ENCODE measurements around the gene RHAG.
"Not testable (repeated sequence)": the region's sequence is repeated elsewhere in the genome, so short reads cannot be mapped to it uniquely, and the experiment has no call there.

RHAG gene

DNA sequence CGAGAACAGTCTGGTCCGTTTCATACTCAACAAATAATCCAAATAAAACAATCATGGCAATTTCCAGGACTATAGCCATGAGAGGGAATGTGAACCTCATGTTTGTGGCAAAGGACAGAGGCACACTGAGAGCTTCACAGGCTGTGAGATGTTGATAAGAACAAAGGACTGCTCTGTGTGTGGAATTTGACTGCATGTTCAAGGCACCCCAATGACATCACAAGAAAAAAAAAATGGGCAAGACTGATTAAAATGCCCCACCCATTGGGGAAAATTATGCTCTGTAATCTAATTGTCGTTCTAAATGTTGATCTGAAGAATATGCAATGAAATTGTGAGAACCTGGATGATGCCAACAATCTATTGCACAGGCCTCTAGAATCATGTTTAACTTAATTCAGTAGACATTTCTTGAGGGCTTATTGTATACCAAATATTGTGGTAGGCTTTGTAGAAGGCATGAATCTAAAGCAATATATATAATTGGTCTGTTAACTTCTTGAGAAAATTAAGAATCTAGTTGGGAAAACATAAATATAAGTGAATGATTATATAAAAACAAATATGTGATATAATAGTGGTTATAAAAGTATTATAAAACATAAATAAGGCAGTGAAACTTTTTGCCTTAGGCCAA lies at the start of gene RHAG:
TSS of gene RHAG (minus strand) at position 127 of the 637 bp plus-strand sequence. CDS start at position 100, 27 bp downstream.
- no peak for DNase-seq

GRCh38 chr6:49676671-49677281 lies 40.1 kb upstream of the RHAG start:
- DNase-seq, result no peak

- no peak for DNase-seq
Measured at GRCh38 chr6:49675816-49676215, 39.2 kb upstream of the RHAG start.

- DNase-seq, result no peak
Measured at GRCh38 chr6:49668083-49668511, 31.5 kb upstream of the RHAG start.

- DNase-seq, result no peak
Measured at GRCh38 chr6:49666930-49667757, 30.5 kb upstream of the RHAG start.

DNA sequence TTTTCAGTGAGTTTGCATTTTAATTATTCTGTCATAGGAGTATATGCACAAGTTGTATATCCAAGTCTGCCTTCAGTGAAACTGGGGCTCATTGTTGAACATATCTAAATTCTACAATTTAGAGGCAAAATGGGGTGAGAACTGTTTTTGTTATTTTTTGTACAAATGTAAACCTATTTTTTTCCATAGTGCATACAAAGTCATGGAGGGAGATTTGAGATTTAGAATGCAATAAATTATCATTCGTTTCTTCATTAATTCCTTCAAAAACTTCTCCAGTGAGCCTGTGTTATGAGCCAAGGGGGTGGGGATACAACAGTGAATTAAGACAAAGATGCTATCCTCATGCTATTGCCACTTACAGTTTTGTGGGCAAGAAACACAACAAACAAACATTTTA lies 29.8 kb upstream of the RHAG start:
- no peak for DNase-seq

DNA sequence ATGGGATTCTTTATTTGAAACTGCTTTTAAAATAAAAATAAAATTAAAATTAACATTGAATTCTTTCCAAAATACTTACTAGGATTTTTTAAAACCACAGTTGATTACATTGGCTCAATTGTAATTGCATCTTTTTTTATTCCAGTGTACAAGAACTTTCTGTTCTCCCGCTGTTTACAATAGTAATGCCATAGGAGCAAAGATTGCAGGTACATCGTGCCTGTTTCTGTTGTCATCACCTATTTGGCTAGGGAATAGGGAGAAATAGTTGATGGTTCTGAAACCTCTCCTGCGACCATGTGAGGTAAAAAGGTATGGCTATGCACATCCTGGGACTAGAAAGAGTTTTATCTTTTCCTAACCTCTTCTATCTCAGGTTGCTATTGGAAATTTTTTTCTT lies 28.2 kb upstream of the RHAG start:
- no peak for DNase-seq

GRCh38 chr6:49664054-49664453 lies 27.4 kb upstream of the RHAG start:
- DNase-seq, result not testable (repeated sequence)

GRCh38 chr6:49662892-49663261 lies 26.2 kb upstream of the RHAG start:
- no peak for DNase-seq

DNA sequence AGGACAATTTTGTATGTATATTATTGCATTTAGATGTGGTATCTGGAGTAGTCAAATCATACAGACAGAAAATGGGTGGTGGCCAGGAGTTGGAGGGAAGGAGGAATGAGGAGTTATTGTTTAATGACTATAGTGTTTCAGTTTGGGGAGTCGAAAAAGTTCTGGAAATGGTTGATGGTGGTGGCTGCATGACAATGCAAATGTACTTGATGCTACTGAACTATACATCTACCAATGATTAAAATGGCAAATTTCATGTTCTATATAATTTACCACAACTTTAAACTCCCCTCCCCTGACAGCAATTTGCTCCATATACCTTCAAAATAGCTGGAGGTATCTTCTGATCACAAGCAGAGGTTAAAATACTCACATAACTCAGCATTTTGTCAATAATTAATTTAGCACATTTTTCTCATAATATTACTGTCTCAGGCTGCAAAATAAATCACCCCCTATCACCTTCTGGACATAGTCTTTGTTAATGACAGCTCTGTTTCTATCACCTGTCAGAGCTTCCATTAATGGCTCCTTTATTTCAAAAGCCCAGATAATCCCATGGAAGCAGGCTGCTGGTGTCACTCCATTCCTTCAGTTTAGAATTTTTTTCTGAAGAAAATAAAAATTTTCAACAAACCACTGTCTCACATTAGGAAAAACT lies 25.7 kb upstream of the RHAG start:
- no peak for DNase-seq

DNA sequence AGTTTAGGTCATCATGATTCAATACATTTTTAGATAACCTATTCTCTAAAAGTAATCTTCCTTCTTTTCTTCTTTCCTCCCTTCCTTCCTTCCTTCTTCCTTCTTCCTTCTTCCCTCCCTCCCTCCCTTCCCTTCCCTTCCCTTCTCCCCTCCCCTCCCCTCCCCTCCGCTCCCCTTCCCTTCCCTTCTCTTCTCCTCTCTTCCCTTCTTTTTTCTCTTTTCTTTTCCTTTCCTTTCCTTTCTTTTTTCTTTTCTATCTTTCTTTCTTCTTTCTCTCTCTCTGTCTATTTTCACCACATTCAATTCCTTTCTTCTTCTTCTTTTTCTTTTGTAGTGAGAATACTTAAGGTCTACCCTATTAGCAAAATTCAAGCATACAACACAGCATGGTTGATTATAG lies 17.3 kb upstream of the RHAG start:
- DNase-seq, result no peak

DNA sequence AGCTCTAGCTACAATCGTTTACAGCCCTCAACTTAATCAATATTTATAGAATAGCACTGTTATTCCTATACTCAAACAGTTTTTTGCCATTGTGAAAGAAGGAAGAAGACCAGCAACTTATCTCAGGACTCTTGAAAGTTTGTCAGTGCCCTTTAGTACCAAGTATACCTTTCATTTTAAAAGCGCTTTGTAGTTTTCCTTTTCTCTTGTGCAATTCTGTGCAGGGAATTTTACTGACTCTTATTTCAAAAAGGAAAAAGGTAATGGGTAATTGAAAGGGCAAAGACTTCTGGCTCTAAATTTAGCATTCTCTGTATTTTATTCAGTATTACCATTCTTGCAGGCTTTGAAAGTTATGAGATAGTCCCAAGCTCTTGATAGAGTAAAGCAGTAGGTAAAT lies 16.8 kb upstream of the RHAG start:
- DNase-seq, result no peak

DNA sequence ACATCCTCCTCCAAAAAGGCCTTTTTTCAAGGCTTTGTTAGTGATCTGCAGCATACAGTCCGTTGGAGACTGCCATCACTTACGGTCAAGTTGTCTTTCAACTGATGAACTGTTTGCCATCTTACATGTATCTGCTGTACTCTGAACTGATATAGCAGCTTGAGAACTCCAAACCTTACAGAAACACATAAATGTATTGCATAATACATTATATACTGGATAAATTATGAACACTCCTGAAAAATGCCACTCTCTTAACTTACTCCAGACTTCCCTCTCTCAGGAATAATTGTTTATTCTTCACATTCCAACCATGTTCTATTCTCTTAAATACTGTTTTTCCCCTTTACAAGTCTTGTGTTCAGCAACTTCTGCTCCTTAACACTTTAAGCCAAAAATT lies 14.6 kb upstream of the RHAG start:
- no peak for DNase-seq

DNA sequence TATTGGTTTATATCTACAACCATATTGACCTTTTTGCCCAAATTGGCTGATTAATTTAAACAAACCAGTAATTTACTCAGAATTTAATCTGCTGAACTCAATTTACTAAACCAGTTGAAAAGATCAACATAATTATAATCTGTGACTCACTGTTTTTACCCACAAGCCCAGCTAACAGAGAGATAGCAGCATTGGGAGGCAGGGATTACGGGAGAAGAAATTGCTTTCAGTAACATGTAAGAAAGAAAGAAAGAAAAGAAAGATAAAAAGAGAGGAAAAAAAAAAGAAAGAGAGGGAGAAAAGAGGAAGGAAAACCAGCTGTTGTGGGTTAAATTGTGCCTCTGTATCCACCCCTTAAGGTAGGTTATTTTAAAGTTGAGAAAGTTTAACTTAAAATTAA lies 13.3 kb upstream of the RHAG start:
- no peak for DNase-seq

- no peak for DNase-seq
Measured at GRCh38 chr6:49648036-49648435, 11.4 kb upstream of the RHAG start.

GRCh38 chr6:49647476-49647875 lies 10.8 kb upstream of the RHAG start:
- no peak for DNase-seq

DNA sequence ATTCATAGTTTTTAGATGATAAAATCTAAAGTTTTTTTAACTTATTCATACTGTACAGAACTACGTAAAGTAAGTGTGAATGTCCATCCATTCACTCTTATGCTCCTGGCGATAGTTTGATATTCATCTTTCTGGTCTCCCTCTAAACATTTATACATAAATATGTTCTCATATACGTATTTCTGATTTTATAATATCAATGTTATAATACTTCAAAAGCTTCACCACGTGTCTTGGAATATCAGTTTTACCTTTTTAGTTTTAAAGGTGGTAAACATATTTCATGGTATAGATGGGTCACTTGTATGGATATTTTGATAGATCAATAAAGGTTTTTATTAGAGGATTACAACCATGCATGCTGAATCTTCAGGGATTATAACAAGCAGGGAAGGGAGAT lies 10.3 kb upstream of the RHAG start:
- DNase-seq, result no peak

DNA sequence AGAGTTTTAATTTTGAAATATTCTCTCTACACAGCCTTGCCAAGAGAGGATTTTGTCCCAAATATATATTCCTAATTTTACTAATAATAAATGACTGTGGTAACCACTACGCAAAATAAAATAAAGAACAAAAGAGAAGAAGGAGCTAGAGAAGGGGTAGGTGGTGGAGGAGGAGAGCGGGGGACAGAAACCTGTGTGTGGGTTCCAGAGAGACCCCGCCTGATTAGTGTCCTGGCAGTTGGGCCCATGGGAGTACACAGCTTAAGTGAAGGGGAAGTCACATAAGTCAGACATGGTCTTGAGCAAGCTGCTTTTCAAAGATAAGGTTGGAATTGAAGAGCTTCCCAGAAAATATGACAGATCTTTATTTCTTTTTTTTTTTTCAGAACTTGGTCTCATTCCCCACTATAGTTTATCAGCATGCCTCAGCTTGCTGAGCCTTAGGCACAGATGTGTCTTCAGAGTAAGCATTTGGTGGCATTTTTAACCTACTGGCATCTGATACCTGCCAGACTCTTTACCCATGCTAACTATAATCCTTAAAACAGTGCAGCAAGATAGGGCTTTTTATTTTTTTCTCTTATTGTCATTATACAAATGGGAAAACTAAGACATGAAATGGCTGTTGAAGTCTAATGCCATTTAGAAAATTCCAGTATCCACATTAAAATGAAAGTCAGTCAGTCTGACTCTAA lies 9.6 kb upstream of the RHAG start:
- DNase-seq, result no peak

- DNase-seq, result no peak
Measured at GRCh38 chr6:49645139-49645538, 8.5 kb upstream of the RHAG start.

- no peak for DNase-seq
Measured at GRCh38 chr6:49639177-49639817, 2.7 kb upstream of the RHAG start.

GRCh38 chr6:49637350-49637731 lies 702 bp upstream of the RHAG start:
- no peak for DNase-seq

GRCh38 chr6:49635978-49636712 lies 494 bp downstream of the RHAG start:
- no peak for DNase-seq

Measured in NCI-H446 treated with DMSO at 0.1 percent for 48 hours (cell line).